Parathyroid adenoma (tissue), 2 donors: ENCODE data around the gene AQP4.

Source experiments
- H2AFZ ChIP-seq: fragments of 300-600 bp; sonication (generic); one replicate; pipeline ENCODE4 v1.7.0; 2017; ENCODE audit warnings: antibody characterized with exemption, mild to moderate bottlenecking
- H3K27ac ChIP-seq: fragments of 300-600 bp; sonication (generic); one replicate; pipeline ENCODE4 v1.7.0; 2017
- H3K27me3 ChIP-seq: fragments of 300-600 bp; sonication (generic); one replicate; pipeline ENCODE4 v1.7.0; 2017; ENCODE audit warnings: low read length; ENCODE audit not compliant: control insufficient read depth, insufficient read depth
- H3K36me3 ChIP-seq: fragments of 300-600 bp; sonication (generic); one replicate; pipeline ENCODE4 v1.7.0; 2017; ENCODE audit warnings: low read length; ENCODE audit not compliant: control insufficient read depth, insufficient read depth
- H3K4me1 ChIP-seq: fragments of 300-600 bp; sonication (generic); one replicate; pipeline ENCODE4 v1.7.0; 2017; ENCODE audit warnings: control low read depth
- H3K4me2 ChIP-seq: fragments of 300-600 bp; sonication (generic); one replicate; pipeline ENCODE4 v1.7.0; 2017; ENCODE audit warnings: low read length
- H3K4me3 ChIP-seq: fragments of 300-600 bp; sonication (generic); one replicate; pipeline ENCODE4 v1.7.0; 2017; ENCODE audit warnings: low read depth, low read length
- H3K79me2 ChIP-seq: fragments of 300-600 bp; sonication (generic); one replicate; pipeline ENCODE4 v1.7.0; 2017; ENCODE audit warnings: control low read depth
- H3K9ac ChIP-seq: fragments of 300-600 bp; sonication (generic); one replicate; pipeline ENCODE4 v1.7.0; 2017; ENCODE audit warnings: mild to moderate bottlenecking
- H3K9me3 ChIP-seq: fragments of 300-600 bp; sonication (generic); one replicate; pipeline ENCODE4 v1.7.0; 2017; ENCODE audit warnings: low read length; ENCODE audit not compliant: control insufficient read depth
- TF ChIP-seq, protein P1 (sequence below): fragments of 300-600 bp; sonication (generic); IDR thresholded peaks from one replicate; pipeline ENCODE4 v1.7.0; 2017; ENCODE audit warnings: antibody characterized with exemption, mild to moderate bottlenecking
- donor health status: primary hyperparathyroidism.

Gene AQP4

DNA sequence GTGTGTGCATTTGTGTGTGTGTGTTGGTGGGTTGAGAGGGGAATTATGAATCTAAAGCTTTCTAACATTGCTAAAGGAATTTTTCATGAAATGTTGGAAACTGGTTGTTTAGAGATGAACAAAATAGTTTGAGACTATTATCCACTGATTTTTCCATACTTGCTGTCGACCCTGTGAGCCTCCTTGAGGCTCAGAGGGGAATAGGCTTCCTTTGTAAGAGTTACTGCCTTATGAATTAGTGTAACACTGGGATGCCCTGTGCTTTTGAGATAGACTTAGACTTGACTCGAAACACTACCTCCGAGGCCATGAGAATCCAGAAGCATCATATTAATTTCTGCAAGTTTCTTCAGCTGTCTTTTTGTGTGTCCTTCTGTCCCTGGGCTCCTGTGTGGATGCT lies 37.9 kb downstream of the AQP4 start:
- Histone ChIP-seq H3K79me2 (no peaks in the 10 kb centered on the region), H3K9ac (no peak overlapping the region), H3K4me2 (no peak overlapping the region), H3K4me3 (no peak overlapping the region), H2AFZ (no peak overlapping the region), H3K4me1 (no peaks in the 10 kb centered on the region), H3K36me3 (no peaks in the 10 kb centered on the region), H3K9me3 (no peaks in the 10 kb centered on the region), H3K27ac (no peak overlapping the region), H3K27me3 (no peaks in the 10 kb centered on the region)
- TF ChIP-seq, protein P1, sequence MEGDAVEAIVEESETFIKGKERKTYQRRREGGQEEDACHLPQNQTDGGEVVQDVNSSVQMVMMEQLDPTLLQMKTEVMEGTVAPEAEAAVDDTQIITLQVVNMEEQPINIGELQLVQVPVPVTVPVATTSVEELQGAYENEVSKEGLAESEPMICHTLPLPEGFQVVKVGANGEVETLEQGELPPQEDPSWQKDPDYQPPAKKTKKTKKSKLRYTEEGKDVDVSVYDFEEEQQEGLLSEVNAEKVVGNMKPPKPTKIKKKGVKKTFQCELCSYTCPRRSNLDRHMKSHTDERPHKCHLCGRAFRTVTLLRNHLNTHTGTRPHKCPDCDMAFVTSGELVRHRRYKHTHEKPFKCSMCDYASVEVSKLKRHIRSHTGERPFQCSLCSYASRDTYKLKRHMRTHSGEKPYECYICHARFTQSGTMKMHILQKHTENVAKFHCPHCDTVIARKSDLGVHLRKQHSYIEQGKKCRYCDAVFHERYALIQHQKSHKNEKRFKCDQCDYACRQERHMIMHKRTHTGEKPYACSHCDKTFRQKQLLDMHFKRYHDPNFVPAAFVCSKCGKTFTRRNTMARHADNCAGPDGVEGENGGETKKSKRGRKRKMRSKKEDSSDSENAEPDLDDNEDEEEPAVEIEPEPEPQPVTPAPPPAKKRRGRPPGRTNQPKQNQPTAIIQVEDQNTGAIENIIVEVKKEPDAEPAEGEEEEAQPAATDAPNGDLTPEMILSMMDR: no peak

DNA sequence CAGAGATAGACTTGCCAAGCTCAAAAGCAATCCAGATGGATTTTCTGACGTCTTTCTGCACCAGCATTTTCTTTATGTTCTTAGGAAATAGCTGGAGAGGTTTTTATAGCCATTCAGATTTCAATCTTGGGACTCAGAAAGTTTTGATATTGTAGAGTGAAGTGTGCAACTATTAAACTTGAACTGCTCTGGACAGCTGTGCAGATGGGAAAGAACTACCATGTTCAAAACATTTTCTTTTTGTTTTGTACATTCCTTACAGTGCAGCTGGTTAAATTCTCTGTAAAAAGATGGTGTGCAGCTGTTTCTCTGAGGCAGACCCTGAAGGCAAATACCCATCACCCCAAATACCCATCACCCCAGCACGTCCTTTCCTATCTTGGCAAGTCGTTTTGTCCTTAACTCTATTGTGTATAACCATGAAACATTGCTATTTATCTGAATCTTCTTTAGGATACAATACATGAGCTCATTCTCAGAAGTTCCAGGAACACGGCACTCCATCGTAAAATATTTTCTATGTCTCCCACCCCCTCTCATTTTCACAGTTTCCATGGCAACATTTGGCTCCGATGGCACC lies 38.8 kb downstream of the AQP4 start:
- Histone ChIP-seq H3K4me2 (no peak overlapping the region), H3K79me2 (no peaks in the 10 kb centered on the region), H3K9ac (no peak overlapping the region), H3K9me3 (no peaks in the 10 kb centered on the region), H2AFZ (no peak overlapping the region), H3K36me3 (no peaks in the 10 kb centered on the region), H3K27me3 (no peaks in the 10 kb centered on the region), H3K4me1 (no peaks in the 10 kb centered on the region), H3K4me3 (no peak overlapping the region), H3K27ac (no peak overlapping the region)
- TF ChIP-seq, protein P1: no peak

DNA sequence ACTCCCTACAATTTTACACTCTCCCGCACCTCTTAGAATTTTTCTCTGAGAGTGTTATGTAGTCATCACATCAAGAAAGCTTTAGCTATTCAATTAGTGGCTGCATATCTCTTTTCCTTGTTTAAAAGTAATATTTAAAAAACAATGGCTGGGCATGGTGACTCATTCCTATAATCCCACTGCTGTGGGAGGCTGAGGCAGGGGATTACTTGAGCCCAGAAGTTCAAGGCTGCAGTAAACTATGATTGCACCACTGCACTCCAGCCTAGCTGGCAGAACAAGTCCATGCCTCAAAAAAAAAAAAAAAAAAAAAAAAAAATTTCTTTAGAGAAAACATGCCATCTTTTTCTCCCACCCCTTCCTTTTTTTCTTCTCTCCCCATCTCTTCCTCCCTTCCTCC lies 44.3 kb downstream of the AQP4 start:
- no peaks in the 10 kb centered on the region for H3K27me3 ChIP-seq
- TF ChIP-seq, protein P1: no peak
- no peak overlapping the region for H3K27ac ChIP-seq
- no peak overlapping the region for H2AFZ ChIP-seq
- H3K9ac ChIP-seq: no peak overlapping the region
- H3K4me2 ChIP-seq: no peak overlapping the region
- no peaks in the 10 kb centered on the region for H3K4me1 ChIP-seq
- no peaks in the 10 kb centered on the region for H3K36me3 ChIP-seq
- no peaks in the 10 kb centered on the region for H3K79me2 ChIP-seq
- H3K9me3 ChIP-seq: no peaks in the 10 kb centered on the region
- no peak overlapping the region for H3K4me3 ChIP-seq

DNA sequence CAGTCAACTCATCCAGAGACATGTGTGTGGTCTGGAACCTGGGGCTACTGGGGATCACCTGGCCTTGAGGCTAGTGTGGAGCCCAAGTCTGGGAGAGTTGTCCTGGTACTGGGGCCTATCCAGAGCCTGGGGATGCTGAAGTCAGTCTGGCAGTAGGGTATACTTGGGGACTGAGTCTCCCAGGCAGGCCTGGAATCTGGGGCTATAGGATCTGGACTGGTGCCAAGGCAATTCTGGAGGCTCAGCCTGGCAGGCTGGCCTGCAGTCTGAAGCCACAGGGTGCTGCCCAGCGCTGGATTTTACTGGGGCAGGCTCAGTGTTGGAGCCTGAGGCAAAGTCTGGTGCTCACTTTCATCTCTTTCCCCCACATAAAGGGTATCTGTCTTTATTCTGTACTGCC lies 46.5 kb downstream of the AQP4 start:
- Histone ChIP-seq H3K4me3 (no peak overlapping the region), H3K4me2 (no peak overlapping the region), H3K9ac (no peak overlapping the region), H3K79me2 (no peaks in the 10 kb centered on the region), H3K27me3 (no peaks in the 10 kb centered on the region), H3K9me3 (no peaks in the 10 kb centered on the region), H3K4me1 (no peaks in the 10 kb centered on the region), H2AFZ (no peak overlapping the region), H3K36me3 (no peaks in the 10 kb centered on the region), H3K27ac (no peak overlapping the region)
- TF ChIP-seq, protein P1: no peak

DNA sequence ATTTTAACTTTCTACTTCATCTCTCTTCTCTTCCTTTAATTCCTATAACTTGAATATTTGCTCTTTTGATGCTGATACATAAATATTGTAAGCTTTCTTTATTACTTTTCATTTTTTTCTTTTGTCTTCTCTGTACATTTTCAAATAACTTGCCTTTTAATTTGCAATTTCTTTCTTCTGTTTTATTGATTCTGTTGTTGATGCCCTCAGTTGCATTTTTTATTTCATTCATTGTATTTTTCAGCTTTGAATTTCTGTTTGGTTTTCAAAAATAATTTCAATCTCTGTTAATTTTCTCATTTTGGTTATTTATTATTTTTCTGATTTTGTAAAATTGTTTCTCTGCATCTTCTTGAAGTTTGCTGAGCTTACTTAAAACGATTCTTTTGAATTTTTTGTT lies 47.0 kb downstream of the AQP4 start:
- Histone ChIP-seq H3K9me3 (no peaks in the 10 kb centered on the region), H3K4me2 (no peak overlapping the region), H2AFZ (no peak overlapping the region), H3K27me3 (no peaks in the 10 kb centered on the region), H3K9ac (no peak overlapping the region), H3K36me3 (no peaks in the 10 kb centered on the region), H3K4me1 (no peaks in the 10 kb centered on the region), H3K79me2 (no peaks in the 10 kb centered on the region), H3K27ac (no peak overlapping the region), H3K4me3 (no peak overlapping the region)
- TF ChIP-seq, protein P1: no peak
